HepG2 (cell line): ENCODE measurements around the gene SLC5A6. TPM values are rescaled to one million over a fixed set of nuclear protein-coding genes. Genes with fewer than 3 reads are reported as not detected.
A peak's percentile ranks its signal among the peaks of the same experiment; 100 is the strongest.

ENCODE experiments used
- ATAC-seq: fragments of 200-7000 bp; cut with Tn5 transposase; 3 replicates; pipeline ENCODE4 v1.9.1; 2020; ENCODE audit warnings: mild to moderate bottlenecking, moderate library complexity
- BruUV-seq: library from RNA; stranded (reverse); fragments of 400-500 nt; replicated peaks from 2 replicates; lab custom pipeline; 2021; lab: Mats Ljungman, UMichigan
- CTCF ChIA-PET: fragments of 300-600 bp; formaldehyde crosslinking; extraction: SDS; loops from one replicate; lab custom pipeline; 2021; ENCODE audit warnings: low total read pairs, inconsistent platforms, low intra/inter-chr PET ratio; lab: Yijun Ruan, JAX
- POLR2A ChIA-PET: fragments of 350-600 bp; sonication (Branson Sonifier 250); formaldehyde crosslinking; loops from one replicate; lab custom pipeline; 2020; ENCODE audit warnings: antibody characterized with exemption, inconsistent platforms; lab: Yijun Ruan, JAX
- DNase-seq: peaks from one replicate; pipeline ENCODE4 v3.0.0-alpha.2; 2015; ENCODE audit warnings: low spot score
- FAIRE-seq: peaks from 3 replicates; lab custom pipeline; 2011; peaks lifted over from hg19 to GRCh38; lab: Jason Lieb, UNC
- H2AFZ ChIP-seq: one replicate; pipeline ENCODE4 v1.6.1; 2011; ENCODE audit warnings: low read length, inconsistent platforms
- H3K27ac ChIP-seq: fragments of 300-600 bp; 3 replicates; pipeline ENCODE4 v1.8.0; 2011; ENCODE audit warnings: mixed run types, mild to moderate bottlenecking, mixed read lengths, low read length, inconsistent platforms; ENCODE audit not compliant: insufficient read depth; ENCODE audit errors: extremely low read length
- H3K27me3 ChIP-seq, 2 experiments: fragments of 200-600 bp in 1 of 2; 2 replicates in 1 of 2; 3 replicates in 1 of 2; pipeline versions ENCODE4 v1.6.0 to v1.8.0; 2011; ENCODE audit warnings: low read length in 2 of 2, mild to moderate bottlenecking in 2 of 2, moderate library complexity in 2 of 2, inconsistent platforms in 1 of 2; ENCODE audit not compliant: insufficient read depth in 2 of 2, control insufficient read depth in 1 of 2
- H3K36me3 ChIP-seq, 2 experiments: fragments of 200-600 bp in 1 of 2; replicated peaks in 1 of 2; 2 replicates in 1 of 2; 3 replicates in 1 of 2; pipeline versions ENCODE4 v1.5.1 to v1.8.0; 2011; ENCODE audit warnings: low read length in 2 of 2, inconsistent platforms in 1 of 2; ENCODE audit not compliant: insufficient read depth in 2 of 2, control insufficient read depth in 1 of 2
- H3K4me1 ChIP-seq: 2 replicates; pipeline ENCODE4 v1.5.1; 2012; ENCODE audit warnings: low read length, inconsistent platforms; ENCODE audit not compliant: insufficient read depth
- H3K4me2 ChIP-seq: 2 replicates; pipeline ENCODE4 v1.6.0; 2011; ENCODE audit warnings: low read depth, low read length, inconsistent platforms
- H3K4me3 ChIP-seq, 3 experiments: fragments of 200-600 bp in 1 of 3; sonication (generic), shearing (Covaris generic) in 1 of 3; replicated peaks in 1 of 3; 2 replicates each; pipeline ENCODE4 v1.5.1; 2011 to 2016; ENCODE audit warnings: low read length in 3 of 3, inconsistent platforms in 2 of 3, low read depth in 2 of 3, mild to moderate bottlenecking in 2 of 3, control low read depth in 1 of 3, mixed read lengths in 1 of 3; ENCODE audit not compliant: insufficient read depth in 1 of 3
- H3K79me2 ChIP-seq: one replicate; pipeline ENCODE4 v1.6.1; 2011; ENCODE audit warnings: low read length, inconsistent platforms; ENCODE audit not compliant: insufficient read depth
- H3K9ac ChIP-seq: 2 replicates; pipeline ENCODE4 v1.6.0; 2011; ENCODE audit warnings: mild to moderate bottlenecking, low read depth, low read length, inconsistent platforms; ENCODE audit not compliant: insufficient read depth
- H3K9me3 ChIP-seq: 2 replicates; pipeline ENCODE4 v1.5.1; 2012; ENCODE audit warnings: mild to moderate bottlenecking, low read length
- H4K20me1 ChIP-seq: 2 replicates; pipeline ENCODE4 v1.6.0; 2011; ENCODE audit warnings: inconsistent platforms, mild to moderate bottlenecking, low read length, moderate library complexity; ENCODE audit not compliant: insufficient read depth
- CBFB ChIP-seq: sonication (generic); formaldehyde crosslinking; IDR thresholded peaks from 2 replicates; pipeline ENCODE4 v1.4.0; 2020; ENCODE audit warnings: missing genetic modification reagents
- EED ChIP-seq: sonication (generic); formaldehyde crosslinking; IDR thresholded peaks from 2 replicates; pipeline ENCODE4 v1.5.0; 2020; ENCODE audit warnings: mild to moderate bottlenecking, missing genetic modification reagents
- GLI4 ChIP-seq: sonication (generic); formaldehyde crosslinking; IDR thresholded peaks from 2 replicates; pipeline ENCODE4 v1.5.1; 2020; ENCODE audit warnings: missing genetic modification reagents, mild to moderate bottlenecking, moderate library complexity, borderline replicate concordance
- NFYB ChIP-seq: sonication (generic); formaldehyde crosslinking; IDR thresholded peaks from 2 replicates; pipeline ENCODE4 v1.4.0; 2020; ENCODE audit warnings: missing genetic modification reagents
- NONO ChIP-seq, 2 experiments: fragments of 450-650 bp in 1 of 2; sonication (generic) in 1 of 2; formaldehyde crosslinking in 1 of 2; IDR thresholded peaks in 1 of 2; conservative IDR thresholded peaks in 1 of 2; 2 replicates each; pipeline versions ENCODE4 v1.6.1 to v1.8.0; 2017 to 2022; ENCODE audit warnings: mild to moderate bottlenecking in 1 of 2, missing genetic modification reagents in 1 of 2, moderate library complexity in 1 of 2
- NR2F2 ChIP-seq: IDR thresholded peaks from 2 replicates; pipeline ENCODE4 v1.6.1; 2012; ENCODE audit warnings: low read depth, inconsistent platforms, borderline replicate concordance
- PLRG1 ChIP-seq: fragments of 450-650 bp; conservative IDR thresholded peaks from 2 replicates; pipeline ENCODE4 v1.6.1; 2016
- REL ChIP-seq: sonication (generic); formaldehyde crosslinking; conservative IDR thresholded peaks from 2 replicates; pipeline ENCODE4 v1.8.0; 2022; ENCODE audit warnings: mild to moderate bottlenecking, missing genetic modification reagents, moderate library complexity
- SIX4 ChIP-seq: sonication (generic); formaldehyde crosslinking; IDR thresholded peaks from 2 replicates; pipeline ENCODE4 v1.4.0; 2020; ENCODE audit warnings: missing genetic modification reagents
- SMC3 ChIP-seq: IDR thresholded peaks from 2 replicates; pipeline ENCODE4 v1.6.1; 2011; ENCODE audit warnings: low read length, improper control_type of control experiment
- SMYD3 ChIP-seq: sonication (generic); formaldehyde crosslinking; IDR thresholded peaks from 2 replicates; pipeline ENCODE4 v1.8.1; 2023; ENCODE audit warnings: mild to moderate bottlenecking, missing genetic modification reagents
- U2AF2 ChIP-seq: fragments of 200-400 bp; formaldehyde crosslinking; IDR thresholded peaks from 2 replicates; pipeline ENCODE4 v1.6.1; 2017; ENCODE audit warnings: low read depth, mild to moderate bottlenecking, low read length
- ZFP1 ChIP-seq: IDR thresholded peaks from 2 replicates; pipeline ENCODE4 v1.6.1; 2016
- ZNF101 ChIP-seq: sonication (generic); formaldehyde crosslinking; IDR thresholded peaks from 2 replicates; pipeline ENCODE4 v1.4.0; 2020; ENCODE audit warnings: mild to moderate bottlenecking, low read depth, missing genetic modification reagents, borderline replicate concordance
- ZNF556 ChIP-seq: sonication (generic); formaldehyde crosslinking; IDR thresholded peaks from 2 replicates; pipeline ENCODE4 v1.4.0; 2020; ENCODE audit warnings: mild to moderate bottlenecking, missing genetic modification reagents, borderline replicate concordance
- ZNF766 ChIP-seq: sonication (generic); formaldehyde crosslinking; IDR thresholded peaks from 2 replicates; pipeline ENCODE4 v1.5.0; 2020; ENCODE audit warnings: missing genetic modification reagents, borderline replicate concordance
- ZNF878 ChIP-seq: sonication (generic); formaldehyde crosslinking; IDR thresholded peaks from 2 replicates; pipeline ENCODE4 v1.8.1; 2023; ENCODE audit warnings: mild to moderate bottlenecking, missing genetic modification reagents, moderate library complexity
- WGBS: methylation state at CpG from one replicate; pipeline ENCODE4 v1.1.6; 2017; ENCODE audit warnings: low lambda C conversion rate; 5-methylcytosine and 5-hydroxymethylcytosine counted together
- in situ Hi-C: cut with HindIII; loops from 2 replicates; pipeline ENCODE4 v1.10.0; 2017; ENCODE audit warnings: low pct_unique_long_range_greater_than_20kb; ENCODE audit not compliant: extremely low pct_ligation_motif_present
- intact Hi-C: fragments of 100-400 bp; cut with micrococcal nuclease; formaldehyde crosslinking; loops from one replicate; pipeline ENCODE4 v1.10.0; 2022; ENCODE audit not compliant: unreplicated experiment
- polyA plus RNA-seq, 8 experiments: library from polyadenylated mRNA; depleted of rRNA in 3 of 8; stranded (reverse) in 7 of 8; unstranded in 1 of 8; fragments of >200 nt; fragmentation: Illumina TruSeq in 4 of 8; extraction: Trizol in 4 of 8; gene quantifications; 2 replicates each; pipeline versions ENCODE4 v1.2.1 to v1.2.3, GENCODE V29; 2011 to 2016; ENCODE audit warnings: low read depth in 4 of 8, missing spikeins in 1 of 8, mixed read lengths in 1 of 8; ENCODE audit not compliant: insufficient read depth in 1 of 8
- total RNA-seq, 5 experiments: library from RNA; depleted of rRNA; stranded (reverse); fragments of >200 nt; fragmentation: Illumina TruSeq; extraction: Trizol; gene quantifications; 2 replicates each; pipeline ENCODE4 v1.2.3, GENCODE V29; 2016; ENCODE audit warnings: low read depth in 1 of 5
- TF ChIP-seq, protein P1 (sequence below): sonication (generic); IDR thresholded peaks from 2 replicates; pipeline ENCODE4 v1.6.1; 2016; ENCODE audit warnings: low read depth, borderline replicate concordance
- TF ChIP-seq, protein P2 (sequence below): IDR thresholded peaks from 2 replicates; pipeline ENCODE4 v1.6.1; 2016; ENCODE audit warnings: mild to moderate bottlenecking

The SLC5A6 gene
- total and polyA plus RNA-seq, 2 of the 13 experiments (the other 11 are each of a cell fraction or from before 2014, with no cell fraction given) = 135 to 417 TPM

DNA sequence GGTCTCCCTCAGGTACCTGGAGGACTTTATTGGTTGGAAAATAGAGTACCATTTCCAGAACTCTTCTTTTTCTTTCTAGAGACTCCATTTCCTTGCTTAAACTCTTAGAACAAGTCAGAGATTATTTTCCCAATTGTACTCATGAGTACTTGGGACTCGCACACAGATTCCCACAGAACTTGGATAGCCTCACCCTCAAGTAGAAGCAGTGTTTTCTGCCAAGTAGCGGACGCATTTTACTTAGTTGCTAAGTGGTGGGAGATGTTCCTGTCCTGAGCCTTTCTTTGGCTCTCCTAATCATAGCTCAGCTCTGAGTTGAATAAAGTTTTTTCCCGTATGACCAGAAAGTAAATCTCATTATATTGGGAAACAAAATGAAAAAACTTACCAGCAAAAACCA is 33.6 kb upstream of the SLC5A6 start:
- CTCF ChIA-PET = no interaction called here
- peaks cover 28 to 39% of the 10 kb centered on the region in 2 experiments for H3K36me3 ChIP-seq
- H3K9ac ChIP-seq = no peak overlapping the region
- no peak overlapping the region for H3K4me3 ChIP-seq
- no peak for ATAC-seq
- H3K79me2 ChIP-seq = no peaks in the 10 kb centered on the region
- no peak overlapping the region for H3K4me2 ChIP-seq
- H3K27me3 ChIP-seq = peaks cover 0 to 5% of the 10 kb centered on the region in 2 experiments; a peak in 2 of 5 replicates
- DNase-seq = no peak
- H3K4me1 ChIP-seq = peaks cover 18% of the 10 kb centered on the region
- no peak for FAIRE-seq
- BruUV-seq = TSS peak; percentile 32
- TF ChIP-seq SMYD3 (CRISPR knock-in tag) (no peak), U2AF2 (no peak), ZNF556 (no peak), NONO (IDR thresholded peaks at IDR 0.05) (no peak), NONO (CRISPR knock-in tag; conservative IDR thresholded peaks at IDR 0.05) (no peak), GLI4 (CRISPR knock-in tag) (no peak), NR2F2 (no peak), EED (CRISPR knock-in tag) (no peak), ZNF766 (CRISPR knock-in tag) (no peak), NFYB (CRISPR knock-in tag) (no peak), PLRG1 (no peak), REL (no peak), SIX4 (CRISPR knock-in tag) (no peak), CBFB (no peak), ZNF878 (CRISPR knock-in tag) (no peak), ZNF101 (CRISPR knock-in tag) (no peak), SMC3 (no peak), ZFP1 (CRISPR knock-in tag) (no peak)
- TF ChIP-seq, protein P1, sequence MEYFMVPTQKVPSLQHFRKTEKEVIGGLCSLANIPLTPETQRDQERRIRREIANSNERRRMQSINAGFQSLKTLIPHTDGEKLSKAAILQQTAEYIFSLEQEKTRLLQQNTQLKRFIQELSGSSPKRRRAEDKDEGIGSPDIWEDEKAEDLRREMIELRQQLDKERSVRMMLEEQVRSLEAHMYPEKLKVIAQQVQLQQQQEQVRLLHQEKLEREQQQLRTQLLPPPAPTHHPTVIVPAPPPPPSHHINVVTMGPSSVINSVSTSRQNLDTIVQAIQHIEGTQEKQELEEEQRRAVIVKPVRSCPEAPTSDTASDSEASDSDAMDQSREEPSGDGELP = no peak
- TF ChIP-seq, protein P2, sequence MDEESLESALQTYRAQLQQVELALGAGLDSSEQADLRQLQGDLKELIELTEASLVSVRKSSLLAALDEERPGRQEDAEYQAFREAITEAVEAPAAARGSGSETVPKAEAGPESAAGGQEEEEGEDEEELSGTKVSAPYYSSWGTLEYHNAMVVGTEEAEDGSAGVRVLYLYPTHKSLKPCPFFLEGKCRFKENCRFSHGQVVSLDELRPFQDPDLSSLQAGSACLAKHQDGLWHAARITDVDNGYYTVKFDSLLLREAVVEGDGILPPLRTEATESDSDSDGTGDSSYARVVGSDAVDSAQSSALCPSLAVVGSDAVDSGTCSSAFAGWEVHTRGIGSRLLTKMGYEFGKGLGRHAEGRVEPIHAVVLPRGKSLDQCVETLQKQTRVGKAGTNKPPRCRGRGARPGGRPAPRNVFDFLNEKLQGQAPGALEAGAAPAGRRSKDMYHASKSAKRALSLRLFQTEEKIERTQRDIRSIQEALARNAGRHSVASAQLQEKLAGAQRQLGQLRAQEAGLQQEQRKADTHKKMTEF (CRISPR knock-in tag) = no peak
- H3K27ac ChIP-seq = no peak overlapping the region
- in situ Hi-C loops (no loop called here), intact Hi-C loops (no loop called here)
- WGBS = 98% methylated on average over 4 of the region's 4 CpGs
- no peaks in the 10 kb centered on the region for H3K9me3 ChIP-seq
- POLR2A ChIA-PET = no interaction called here
- no peak overlapping the region for H2AFZ ChIP-seq
- no peaks in the 10 kb centered on the region for H4K20me1 ChIP-seq
